ENCODE measurements around the gene QRSL1.

- TF ChIP-seq CTCF (IDR thresholded peaks at IDR 0.05) (no peak), POLR2A (IDR thresholded peaks at IDR 0.05) (no peak)
These were observed 40.9 kb downstream of the QRSL1 start for GRCh38 chr6:106670236-106670635.
